Head of caudate nucleus (tissue), 42 donors: Measurements from ENCODE around the gene TMEM272.

ENCODE experiments used
- DNase-seq, 42 donors: peaks; one replicate each; pipeline versions ENCODE4 v3.0.0 to v3.0.0-alpha.2; 2020 to 2021; ENCODE audit warnings: mixed read lengths in 7 of 42
- intact Hi-C: fragments of 100-400 bp; cut with DNase I; formaldehyde crosslinking; loops from one replicate; pipeline ENCODE4 v1.15.0; 2022

The TMEM272 gene

GRCh38 chr13:51771418-51772104 lies 73.4 kb downstream of the TMEM272 start:
- intact Hi-C loops, result no loop called here
- DNase-seq, result peak in 1 of 42 donors; percentile 35

GRCh38 chr13:51770681-51771417 lies 74.1 kb downstream of the TMEM272 start:
- intact Hi-C loops, result no loop called here
- peak in 1 of 42 donors; percentile 35 for DNase-seq

- peak in 1 of 42 donors; percentile 32 for DNase-seq
- intact Hi-C loops, result no loop called here
These were observed 74.8 kb downstream of the TMEM272 start for GRCh38 chr13:51770160-51770559.

GRCh38 chr13:51769455-51770127 lies 75.4 kb downstream of the TMEM272 start:
- no peak for DNase-seq

GRCh38 chr13:51768976-51769375 lies 76.0 kb downstream of the TMEM272 start:
- no peak for DNase-seq
- intact Hi-C loops, result no loop called here

More at GRCh38 chr13:51769455-51770127, 75.4 kb downstream of the TMEM272 start:
- intact Hi-C loops, result no loop called here

- intact Hi-C loops, result no loop called here
- DNase-seq, result no peak
These were observed 76.5 kb downstream of the TMEM272 start for GRCh38 chr13:51768378-51768921.

- no peak for DNase-seq
- intact Hi-C loops, result no loop called here
These were observed 77.9 kb downstream of the TMEM272 start for GRCh38 chr13:51767100-51767499.

- DNase-seq, result no peak
- intact Hi-C loops, result no loop called here
These were observed 79.8 kb downstream of the TMEM272 start for GRCh38 chr13:51765142-51765515.

GRCh38 chr13:51764184-51765141 lies 80.5 kb downstream of the TMEM272 start:
- intact Hi-C loops, result no loop called here
- DNase-seq, result peak in 41 of 42 donors; percentile 37 to 87 (median 71)

- DNase-seq, result no peak
- intact Hi-C loops, result no loop called here
These were observed 81.5 kb downstream of the TMEM272 start for GRCh38 chr13:51763486-51763885.
